ENCODE measurements around the gene IER2. TPM values are rescaled to one million over a fixed set of nuclear protein-coding genes. Genes with fewer than 3 reads are reported as not detected.

The IER2 gene
- total and polyA plus RNA-seq, 9 of the 15 experiments (the other 6 are each of a cell fraction or from before 2014, with no cell fraction given), result 4.5 to 205 (median 23.7) TPM

- no peak for TF ChIP-seq JUN (IDR thresholded peaks at IDR 0.05; ENCODE audit: borderline replicate concordance, low read depth, low read length)
- TF ChIP-seq JUN (CRISPR knock-in tag; IDR thresholded peaks at IDR 0.05; ENCODE audit: borderline replicate concordance), result no peak
- no peak for TF ChIP-seq ZKSCAN8 (CRISPR knock-in tag; IDR thresholded peaks at IDR 0.05)
- no peak for TF ChIP-seq CBFB (CRISPR knock-in tag; IDR thresholded peaks at IDR 0.05)
- TF ChIP-seq ZNF140 (CRISPR knock-in tag; IDR thresholded peaks at IDR 0.05), result no peak
- TF ChIP-seq PHB2 (IDR thresholded peaks at IDR 0.05; ENCODE audit: low read depth), result no peak
- TF ChIP-seq GABPB2 (CRISPR knock-in tag; conservative IDR thresholded peaks at IDR 0.05), result no peak
- TF ChIP-seq ESRRA (IDR thresholded peaks at IDR 0.05; ENCODE audit: borderline replicate concordance, low read depth), result 0 out of 2 replicates have a peak, but pooled peaks have one; percentile 40
- TF ChIP-seq ZNF184 (CRISPR knock-in tag; IDR thresholded peaks at IDR 0.05), result no peak
- no peak for TF ChIP-seq ZNF324 (CRISPR knock-in tag; IDR thresholded peaks at IDR 0.05)
- TF ChIP-seq HDAC1 (IDR thresholded peaks at IDR 0.05), result no peak; a peak in 1 of 4 replicates
- TF ChIP-seq MBD1 (CRISPR knock-in tag; IDR thresholded peaks at IDR 0.05), result no peak
- peak; percentile 76 to 86 for TF ChIP-seq KDM1A (IDR thresholded peaks at IDR 0.05)
- TF ChIP-seq, protein P1, sequence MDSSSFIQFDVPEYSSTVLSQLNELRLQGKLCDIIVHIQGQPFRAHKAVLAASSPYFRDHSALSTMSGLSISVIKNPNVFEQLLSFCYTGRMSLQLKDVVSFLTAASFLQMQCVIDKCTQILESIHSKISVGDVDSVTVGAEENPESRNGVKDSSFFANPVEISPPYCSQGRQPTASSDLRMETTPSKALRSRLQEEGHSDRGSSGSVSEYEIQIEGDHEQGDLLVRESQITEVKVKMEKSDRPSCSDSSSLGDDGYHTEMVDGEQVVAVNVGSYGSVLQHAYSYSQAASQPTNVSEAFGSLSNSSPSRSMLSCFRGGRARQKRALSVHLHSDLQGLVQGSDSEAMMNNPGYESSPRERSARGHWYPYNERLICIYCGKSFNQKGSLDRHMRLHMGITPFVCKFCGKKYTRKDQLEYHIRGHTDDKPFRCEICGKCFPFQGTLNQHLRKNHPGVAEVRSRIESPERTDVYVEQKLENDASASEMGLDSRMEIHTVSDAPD (CRISPR knock-in tag; IDR thresholded peaks at IDR 0.05), result no peak
- TF ChIP-seq LEF1 (IDR thresholded peaks at IDR 0.05), result no peak
- no peak for TF ChIP-seq ZNF79 (CRISPR knock-in tag; IDR thresholded peaks at IDR 0.05; ENCODE audit: low read depth)
- TF ChIP-seq FOSL1 (tag; conservative IDR thresholded peaks at IDR 0.05), result peak; percentile 55
- no peak for TF ChIP-seq AFF1 (IDR thresholded peaks at IDR 0.05; ENCODE audit: low read depth in 1 of 2, partially characterized antibody in 2 of 2)
- TF ChIP-seq KLF6 (CRISPR knock-in tag; IDR thresholded peaks at IDR 0.05; ENCODE audit: borderline replicate concordance), result no peak
- no peak for TF ChIP-seq RB1 (IDR thresholded peaks at IDR 0.05; ENCODE audit: low read depth)
- TF ChIP-seq ZNF24 (IDR thresholded peaks at IDR 0.05), result no peak
- no peak for TF ChIP-seq SNIP1 (IDR thresholded peaks at IDR 0.05; ENCODE audit: low read depth)
- no peak for TF ChIP-seq MTA1 (IDR thresholded peaks at IDR 0.05; ENCODE audit: borderline replicate concordance)
Observed at GRCh38 chr19:13146763-13147563, 3.2 kb upstream of the IER2 start (continued).
